H1 (cell line): ENCODE data around the gene OR2AE1. TPM values are rescaled to one million over a fixed set of nuclear protein-coding genes. Genes with fewer than 3 reads are reported as not detected.

Experiments
- CTCF ChIA-PET: fragments of 300-600 bp; sonication (Branson Sonifier 250); formaldehyde crosslinking; loops from one replicate; lab custom pipeline; 2021; ENCODE audit not compliant: partially characterized antibody; lab: Charles Lee
- POLR2A ChIA-PET: fragments of 300-600 bp; sonication (Branson Sonifier 250); formaldehyde crosslinking; loops from one replicate; lab custom pipeline; 2021; ENCODE audit warnings: inconsistent platforms; ENCODE audit not compliant: partially characterized antibody; lab: Charles Lee
- DNase-seq, 2 experiments: peaks; one replicate each; pipeline versions ENCODE4 v3.0.0 to v3.0.0-alpha.2; 2010 to 2022; ENCODE audit warnings: low spot score in 2 of 2, low read depth in 1 of 2, mixed read lengths in 1 of 2
- FAIRE-seq: peaks from 2 replicates; lab custom pipeline; 2011; peaks lifted over from hg19 to GRCh38; lab: Jason Lieb, UNC
- H2AFZ ChIP-seq: 2 replicates; pipeline ENCODE4 v1.8.1; 2012; ENCODE audit warnings: low read length, inconsistent platforms
- H2AK5ac ChIP-seq: 2 replicates; pipeline ENCODE4 v1.6.1; 2013; ENCODE audit warnings: low read depth, low read length
- H2BK120ac ChIP-seq: replicated peaks from 2 replicates; pipeline ENCODE3; 2013; ENCODE audit warnings: low read depth, low read length, inconsistent platforms
- H2BK12ac ChIP-seq: 2 replicates; pipeline ENCODE4 v1.6.1; 2013; ENCODE audit warnings: low read depth, low read length
- H2BK15ac ChIP-seq: 2 replicates; pipeline ENCODE4 v1.6.1; 2013; ENCODE audit warnings: low read length
- H2BK20ac ChIP-seq: 2 replicates; pipeline ENCODE4 v1.6.1; 2013; ENCODE audit warnings: low read length
- H2BK5ac ChIP-seq: 2 replicates; pipeline ENCODE4 v1.6.1; 2013; ENCODE audit warnings: low read depth, low read length
- H3K14ac ChIP-seq: 2 replicates; pipeline ENCODE4 v1.6.1; 2013; ENCODE audit warnings: inconsistent platforms; ENCODE audit not compliant: insufficient read length
- H3K18ac ChIP-seq: 2 replicates; pipeline ENCODE4 v1.6.1; 2013; ENCODE audit warnings: low read length; ENCODE audit errors: extremely low read depth
- H3K23ac ChIP-seq: 2 replicates; pipeline ENCODE4 v1.6.1; 2013; ENCODE audit warnings: inconsistent platforms; ENCODE audit not compliant: insufficient read length
- H3K23me2 ChIP-seq: 2 replicates; pipeline ENCODE4 v1.6.1; 2013; ENCODE audit warnings: low read depth, low read length
- H3K27ac ChIP-seq: 2 replicates; pipeline ENCODE4 v1.6.1; 2011; ENCODE audit warnings: low read depth, low read length, inconsistent platforms
- H3K27me3 ChIP-seq, 4 experiments: replicated peaks in 1 of 4; 1 replicate in 1 of 4; 2 replicates in 3 of 4; pipeline versions ENCODE4 v1.6.1 to v1.8.1; 2011 to 2013; ENCODE audit warnings: low read length in 3 of 4, mild to moderate bottlenecking in 3 of 4, inconsistent platforms in 2 of 4, mixed read lengths in 2 of 4, moderate library complexity in 1 of 4; ENCODE audit not compliant: control insufficient read depth in 3 of 4, insufficient read depth in 3 of 4; ENCODE audit errors: extremely low read depth in 1 of 4
- H3K36me3 ChIP-seq, 4 experiments: 2 replicates each; pipeline versions ENCODE4 v1.6.1 to v1.8.1; 2011 to 2013; ENCODE audit warnings: mild to moderate bottlenecking in 4 of 4, low read length in 3 of 4, moderate library complexity in 2 of 4, control low read depth in 1 of 4, inconsistent platforms in 1 of 4; ENCODE audit not compliant: insufficient read depth in 4 of 4, control insufficient read depth in 2 of 4
- H3K4ac ChIP-seq: replicated peaks from 2 replicates; pipeline ENCODE3; 2013; ENCODE audit warnings: low read length, low read depth, mixed read lengths, inconsistent platforms; ENCODE audit not compliant: insufficient read length
- H3K4me1 ChIP-seq, 4 experiments: replicated peaks in 1 of 4; 1 replicate in 1 of 4; 2 replicates in 3 of 4; pipeline versions ENCODE4 v1.6.1 to v1.8.1; 2011 to 2013; ENCODE audit warnings: low read length in 3 of 4, inconsistent platforms in 2 of 4, mixed read lengths in 1 of 4; ENCODE audit not compliant: insufficient read depth in 4 of 4, control insufficient read depth in 3 of 4
- H3K4me2 ChIP-seq, 2 experiments: 2 replicates each; pipeline versions ENCODE4 v1.6.1 to v1.8.1; 2011 to 2013; ENCODE audit warnings: low read depth in 2 of 2, low read length in 2 of 2, control low read depth in 1 of 2, inconsistent platforms in 1 of 2, mild to moderate bottlenecking in 1 of 2; ENCODE audit not compliant: insufficient read depth in 1 of 2
- H3K4me3 ChIP-seq, 4 experiments: fragments of 200-600, 300-600 bp in 1 of 4; sonication (generic), shearing (Covaris generic), sonication (Bioruptor Twin) in 1 of 4; 2 replicates each; pipeline versions ENCODE4 v1.5.1 to v1.8.1; 2011 to 2016; ENCODE audit warnings: low read length in 4 of 4, low read depth in 3 of 4, control low read depth in 2 of 4, inconsistent platforms in 2 of 4, mild to moderate bottlenecking in 2 of 4, mixed read lengths in 1 of 4, moderate library complexity in 1 of 4; ENCODE audit not compliant: insufficient read depth in 2 of 4; ENCODE audit errors: extremely low read depth in 1 of 4
- H3K56ac ChIP-seq: replicated peaks from 2 replicates; pipeline ENCODE3; 2013; ENCODE audit warnings: low read depth, mild to moderate bottlenecking, mixed read lengths, low read length, inconsistent platforms; ENCODE audit not compliant: insufficient read length
- H3K79me1 ChIP-seq: 2 replicates; pipeline ENCODE4 v1.6.1; 2013; ENCODE audit warnings: low read depth, low read length, control low read depth
- H3K79me2 ChIP-seq, 2 experiments: 2 replicates each; pipeline versions ENCODE4 v1.6.1 to v1.8.1; 2012 to 2013; ENCODE audit warnings: low read length in 2 of 2, mild to moderate bottlenecking in 2 of 2, inconsistent platforms in 1 of 2; ENCODE audit not compliant: insufficient read depth in 2 of 2, control insufficient read depth in 1 of 2
- H3K9ac ChIP-seq, 4 experiments: replicated peaks in 1 of 4; 1 replicate in 1 of 4; 2 replicates in 3 of 4; pipeline versions ENCODE4 v1.6.1 to v1.8.1; 2011 to 2013; ENCODE audit warnings: low read depth in 3 of 4, low read length in 3 of 4, control low read depth in 2 of 4, mild to moderate bottlenecking in 2 of 4, moderate library complexity in 2 of 4, inconsistent platforms in 1 of 4; ENCODE audit errors: extremely low read depth in 1 of 4
- H3K9me3 ChIP-seq, 2 experiments: 2 replicates each; pipeline versions ENCODE4 v1.6.1 to v1.8.1; 2012 to 2013; ENCODE audit warnings: mild to moderate bottlenecking in 2 of 2, moderate library complexity in 2 of 2, control low read depth in 1 of 2, inconsistent platforms in 1 of 2, low read depth in 1 of 2, low read length in 1 of 2, mixed read lengths in 1 of 2; ENCODE audit not compliant: insufficient read depth in 2 of 2
- H4K20me1 ChIP-seq, 2 experiments: replicated peaks in 1 of 2; 2 replicates each; pipeline versions ENCODE3 to v1.8.1; 2011 to 2013; ENCODE audit warnings: inconsistent platforms in 2 of 2, low read length in 2 of 2, mild to moderate bottlenecking in 1 of 2; ENCODE audit not compliant: insufficient read depth in 2 of 2, control insufficient read depth in 1 of 2
- H4K5ac ChIP-seq: 2 replicates; pipeline ENCODE4 v1.6.1; 2013; ENCODE audit warnings: low read length, low read depth, mixed read lengths, inconsistent platforms; ENCODE audit not compliant: insufficient read length
- H4K8ac ChIP-seq: 2 replicates; pipeline ENCODE4 v1.8.0; 2013; ENCODE audit warnings: mild to moderate bottlenecking, moderate library complexity, low read length, inconsistent platforms; ENCODE audit not compliant: insufficient read depth; ENCODE audit errors: extremely low read depth
- H4K91ac ChIP-seq: replicated peaks from 2 replicates; pipeline ENCODE3; 2013; ENCODE audit warnings: low read length, mixed read lengths, inconsistent platforms; ENCODE audit not compliant: insufficient read length
- BACH1 ChIP-seq: IDR thresholded peaks from 2 replicates; pipeline ENCODE4 v1.6.1; 2012; ENCODE audit warnings: low read length, improper control_type of control experiment
- BCL11A ChIP-seq, 2 experiments: IDR thresholded peaks; one replicate each; pipeline ENCODE4 v1.6.1; 2011; ENCODE audit warnings: low read depth in 2 of 2, low read length in 2 of 2, mild to moderate bottlenecking in 2 of 2
- CREB1 ChIP-seq: IDR thresholded peaks from 2 replicates; pipeline ENCODE4 v1.6.1; 2012; ENCODE audit warnings: inconsistent platforms
- EZH2 ChIP-seq: fragments of 200-600 bp; sonication (generic); IDR thresholded peaks from 2 replicates; pipeline ENCODE4 v1.7.1; 2012; ENCODE audit warnings: low read depth, mild to moderate bottlenecking, moderate library complexity, low read length, inconsistent platforms; ENCODE audit not compliant: severe bottlenecking
- FOSL1 ChIP-seq: IDR thresholded peaks from 2 replicates; pipeline ENCODE4 v1.6.1; 2011; ENCODE audit warnings: mild to moderate bottlenecking, low read depth, low read length, moderate library complexity; ENCODE audit not compliant: insufficient read depth
- POLR2AphosphoS5 ChIP-seq: IDR thresholded peaks from 2 replicates; pipeline ENCODE4 v1.6.1; 2011; ENCODE audit warnings: low read depth, low read length
- RBBP5 ChIP-seq: IDR thresholded peaks from 2 replicates; pipeline ENCODE4 v1.7.1; 2012; ENCODE audit warnings: low read depth, mild to moderate bottlenecking, inconsistent platforms, low read length, moderate library complexity, borderline replicate concordance
- RXRA ChIP-seq: IDR thresholded peaks from 2 replicates; pipeline ENCODE4 v1.6.1; 2011; ENCODE audit warnings: low read depth, mild to moderate bottlenecking, low read length, moderate library complexity; ENCODE audit not compliant: insufficient read depth
- SAP30 ChIP-seq: fragments of 300-600 bp; sonication (generic); IDR thresholded peaks from 2 replicates; pipeline ENCODE4 v1.7.1; 2012; ENCODE audit warnings: low read length, moderate library complexity, mild to moderate bottlenecking, inconsistent platforms; ENCODE audit not compliant: insufficient read depth, insufficient replicate concordance
- SP1 ChIP-seq: IDR thresholded peaks from 2 replicates; pipeline ENCODE4 v1.6.1; 2011; ENCODE audit warnings: low read depth, low read length
- SP4 ChIP-seq: IDR thresholded peaks from 2 replicates; pipeline ENCODE4 v1.6.1; 2012; ENCODE audit warnings: low read length, inconsistent platforms
- TAF1 ChIP-seq: IDR thresholded peaks from 2 replicates; pipeline ENCODE4 v1.6.1; 2011; ENCODE audit warnings: mild to moderate bottlenecking, low read depth, low read length
- TBP ChIP-seq: IDR thresholded peaks from 2 replicates; pipeline ENCODE4 v1.6.1; 2011; ENCODE audit warnings: low read depth, low read length, improper control_type of control experiment
- WGBS, 2 experiments: shearing (Covaris generic) in 1 of 2; methylation state at CpG; one replicate each; pipeline versions ENCODE4 v1.1.6 to v1.1.7; 2013 to 2015; ENCODE audit warnings: low lambda C conversion rate in 2 of 2, mixed read lengths in 2 of 2, inconsistent platforms in 1 of 2, low coverage in 1 of 2, missing lambda C conversion rate in 1 of 2; ENCODE audit not compliant: insufficient replicate concordance in 2 of 2, insufficient coverage in 1 of 2, insufficient read length in 1 of 2; ENCODE audit errors: extremely low coverage in 1 of 2, missing lambda C conversion rate in 1 of 2; 5-methylcytosine and 5-hydroxymethylcytosine counted together
- polyA plus RNA-seq, 7 experiments: library from polyadenylated mRNA; depleted of rRNA in 3 of 7; stranded (reverse) in 5 of 7; unstranded in 2 of 7; fragments of >200 nt in 5 of 7; fragments of 200-250 nt in 2 of 7; gene quantifications; 1 replicate in 5 of 7; 2 replicates in 1 of 7; 4 replicates in 1 of 7; pipeline versions ENCODE4 v1.2.1 to v1.2.3, GENCODE V29; 2011 to 2013; ENCODE audit warnings: missing spikeins in 2 of 7, mixed read lengths in 2 of 7
- total RNA-seq: library from RNA; stranded (reverse); fragmentation: NEBNext Ultra II Directional; extraction: Animal tissue kit (Norgen Biotek cat#: 25700); gene quantifications from 2 replicates; pipeline ENCODE4 v1.2.1, GENCODE V29; 2021

Gene OR2AE1
- total and polyA plus RNA-seq, 2 of the 8 experiments (the other 6 are each of a cell fraction or from before 2014, with no cell fraction given) = not detected

GRCh38 chr7:99898836-99899235, 22.0 kb upstream of the OR2AE1 start:
- H4K91ac ChIP-seq = no peak overlapping the region
- no peak overlapping the region for H2BK20ac ChIP-seq
- no peaks in the 10 kb centered on the region for H3K4me1 ChIP-seq
- FAIRE-seq = no peak
- ChIA-PET CTCF (interaction anchor here (1.2 kb wide), 1 partner anchor 91 kb away, joined by 4 read pairs; no protein-coding TSS in a partner anchor), POLR2A (no interaction called here)
- H3K9me3 ChIP-seq = no peaks in the 10 kb centered on the region
- H3K4me2 ChIP-seq = no peak overlapping the region
- no peak overlapping the region for H2AFZ ChIP-seq
- no peaks in the 10 kb centered on the region; a peak in 1 of 8 replicates for H3K36me3 ChIP-seq
- no peak overlapping the region for H3K14ac ChIP-seq
- H3K27me3 ChIP-seq = no peaks in the 10 kb centered on the region
- no peak overlapping the region for H2AK5ac ChIP-seq
- H3K79me1 ChIP-seq = no peaks in the 10 kb centered on the region
- no peak overlapping the region for H2BK5ac ChIP-seq
- no peaks in the 10 kb centered on the region for H3K23me2 ChIP-seq
- no peak overlapping the region for H2BK15ac ChIP-seq
- no peak overlapping the region for H3K18ac ChIP-seq
- H4K8ac ChIP-seq = no peak overlapping the region
- DNase-seq = no peak
- no peak overlapping the region for H3K9ac ChIP-seq
- no peak overlapping the region for H3K4me3 ChIP-seq
- H2BK120ac ChIP-seq = no peak overlapping the region
- 96% methylated on average over 3 of the region's 3 CpGs; no CpG with 5 or more reads in 1 of the 2 experiments for WGBS, 2 experiments
- no peaks in the 10 kb centered on the region for H3K79me2 ChIP-seq
- no peak overlapping the region for H4K5ac ChIP-seq
- no peak overlapping the region for H3K27ac ChIP-seq
- TF ChIP-seq RXRA (no peak), FOSL1 (no peak), RBBP5 (no peak), TBP (no peak), BACH1 (no peak), POLR2AphosphoS5 (no peak), BCL11A (IDR thresholded peaks at IDR 0.05; ENCODE audit: low read depth in 2 of 2, low read length in 2 of 2) (no peak), SP1 (no peak), TAF1 (no peak), CREB1 (no peak), EZH2 (no peak), SP4 (no peak), SAP30 (no peak)
- H4K20me1 ChIP-seq = no peaks in the 10 kb centered on the region
- no peak overlapping the region for H2BK12ac ChIP-seq
- H3K23ac ChIP-seq = no peak overlapping the region
- no peak overlapping the region for H3K56ac ChIP-seq
- H3K4ac ChIP-seq = no peak overlapping the region
